Gastroesophageal sphincter (tissue), 3 donors: ENCODE data around the gene TSN.

Experiments used
- CTCF ChIP-seq, 4 experiments: fragments of 200-600 bp in 2 of 4; fragments of 450-650 bp in 2 of 4; sonication (generic) in 1 of 4; IDR thresholded peaks; one replicate each; pipeline ENCODE4 v1.5.1; 2017 to 2019; ENCODE audit warnings: antibody characterized with exemption in 4 of 4, mild to moderate bottlenecking in 2 of 4, moderate library complexity in 2 of 4
- EP300 ChIP-seq: sonication (generic); formaldehyde crosslinking; IDR thresholded peaks from one replicate; pipeline ENCODE4 v1.6.1; 2017; ENCODE audit warnings: antibody characterized with exemption, mild to moderate bottlenecking
- POLR2A ChIP-seq, 2 donors: fragments of 450-650 bp; IDR thresholded peaks; one replicate each; pipeline ENCODE4 v1.6.1; 2017; ENCODE audit warnings: antibody characterized with exemption in 2 of 2, mild to moderate bottlenecking in 2 of 2, moderate library complexity in 1 of 2
- POLR2AphosphoS5 ChIP-seq: sonication (generic); formaldehyde crosslinking; IDR thresholded peaks from one replicate; pipeline ENCODE4 v1.6.1; 2017; ENCODE audit warnings: antibody characterized with exemption

- TF ChIP-seq POLR2A (IDR thresholded peaks at IDR 0.05) (no peak), CTCF (IDR thresholded peaks at IDR 0.05) (no peak), POLR2AphosphoS5 (no peak), EP300 (no peak)
Measured at GRCh38 chr2:121788685-121789084, 33.2 kb downstream of the TSN start.
